Transverse colon (tissue), 4 donors: ENCODE measurements around the gene CLEC20A. TPM values are rescaled to one million over a fixed set of nuclear protein-coding genes. Genes with fewer than 3 reads are reported as not detected.

Experiments used
- DNase-seq: peaks from one replicate; pipeline ENCODE4 v3.0.0-alpha.2; 2019
- H3K27ac ChIP-seq, 4 donors: fragments of 200-600 bp; sonication (generic); 2 replicates each; pipeline ENCODE4 v1.5.1; 2016 to 2018; ENCODE audit warnings: inconsistent platforms in 4 of 4
- H3K27me3 ChIP-seq: fragments of 200-600 bp; sonication (generic); 2 replicates; pipeline ENCODE4 v1.5.1; 2017; ENCODE audit warnings: inconsistent platforms
- H3K36me3 ChIP-seq, 4 donors: fragments of 200-600 bp; sonication (generic); 2 replicates each; pipeline ENCODE4 v1.5.1; 2017 to 2019; ENCODE audit warnings: inconsistent platforms in 4 of 4
- H3K4me1 ChIP-seq, 4 donors: fragments of 200-600 bp; sonication (generic); 2 replicates each; pipeline ENCODE4 v1.5.1; 2017 to 2020; ENCODE audit warnings: inconsistent platforms in 4 of 4
- H3K4me3 ChIP-seq, 4 donors: fragments of 200-600 bp; sonication (generic); 1 replicate in 1 of 4; 2 replicates in 3 of 4; pipeline versions ENCODE4 v1.5.1 to v1.6.1; 2017 to 2019; ENCODE audit warnings: inconsistent platforms in 4 of 4
- H3K9me3 ChIP-seq, 2 donors: fragments of 200-600 bp; sonication (generic); 2 replicates each; pipeline ENCODE4 v1.5.1; 2017 to 2019; ENCODE audit warnings: inconsistent platforms in 2 of 2
- EP300 ChIP-seq: sonication (generic); formaldehyde crosslinking; IDR thresholded peaks from one replicate; pipeline ENCODE4 v1.6.1; 2017; ENCODE audit warnings: antibody characterized with exemption, low read depth
- POLR2A ChIP-seq: fragments of 450-650 bp; IDR thresholded peaks from one replicate; pipeline ENCODE4 v1.6.1; 2016; ENCODE audit warnings: antibody characterized with exemption, mild to moderate bottlenecking, moderate library complexity
- POLR2AphosphoS5 ChIP-seq, 3 donors: sonication (generic); formaldehyde crosslinking; IDR thresholded peaks; one replicate each; pipeline ENCODE4 v1.6.1; 2016; ENCODE audit warnings: antibody characterized with exemption in 3 of 3
- WGBS, 2 donors: methylation state at CpG; one replicate each; pipeline ENCODE4 v1.1.5; 2018; ENCODE audit warnings: low coverage in 1 of 2; 5-methylcytosine and 5-hydroxymethylcytosine counted together
- in situ Hi-C, 4 donors: fragments of 200-750 bp; cut with MboI; loops; one replicate each; pipeline versions ENCODE4 v1.15.0 to v1.15.1; 2017; ENCODE audit warnings: low sequenced_read_pairs in 3 of 4, low pct_ligation_motif_present in 1 of 4, low pct_unique_long_range_greater_than_20kb in 1 of 4
- intact Hi-C: fragments of 100-400 bp; cut with DNase I; formaldehyde crosslinking; loops from one replicate; pipeline ENCODE4 v1.15.1; 2023; ENCODE audit warnings: low total_unique reads
- total RNA-seq, 4 donors: library from RNA; depleted of rRNA; stranded (reverse); fragments of >200 nt; gene quantifications; one replicate each; pipeline ENCODE4 v1.1.0, GENCODE V29; 2016
- TF ChIP-seq, protein P1 (sequence below), 5 experiments: fragments of 200-600 bp in 3 of 5; fragments of 450-650 bp in 2 of 5; sonication (generic) in 3 of 5; IDR thresholded peaks; 1 replicate in 2 of 5; 2 replicates in 3 of 5; pipeline ENCODE4 v1.5.1; 2016 to 2017; ENCODE audit warnings: antibody characterized with exemption in 5 of 5, inconsistent platforms in 3 of 5, mild to moderate bottlenecking in 2 of 5, moderate library complexity in 1 of 5

CLEC20A gene
- total RNA-seq, 4 donors from 2014 or later, result not detected

DNA sequence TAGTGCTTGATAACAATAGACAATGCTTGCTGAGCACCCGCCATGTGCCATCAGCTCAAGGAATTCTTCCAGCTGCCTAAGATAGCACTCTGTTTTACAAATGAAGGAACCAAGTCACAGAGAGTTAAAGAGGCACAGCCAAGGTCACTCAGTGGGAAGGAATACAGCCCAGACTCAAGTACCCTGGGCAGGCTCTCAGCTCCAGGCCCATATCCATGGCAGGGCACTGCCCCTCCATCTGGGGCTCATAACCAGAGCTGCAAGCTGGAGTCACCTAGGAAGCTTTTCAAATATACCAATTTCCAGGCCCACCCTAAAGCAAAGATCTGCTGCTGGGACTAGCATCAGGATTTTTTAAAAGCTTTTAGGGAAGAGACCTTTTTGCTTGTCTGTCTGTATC lies 1.6 kb downstream of the CLEC20A start:
- Histone ChIP-seq H3K27me3 (no peaks in the 10 kb centered on the region), H3K9me3 (no peaks in the 10 kb centered on the region), H3K36me3 (no peaks in the 10 kb centered on the region), H3K27ac (no peak overlapping the region), H3K4me3 (no peak overlapping the region), H3K4me1 (no peaks in the 10 kb centered on the region)
- 100% methylated on average over 1 of the region's 1 CpG; no CpG with 5 or more reads in 1 of the 2 donors for WGBS, 2 donors
- intact Hi-C loops, result no loop called here
- TF ChIP-seq EP300 (no peak), POLR2A (no peak), POLR2AphosphoS5 (IDR thresholded peaks at IDR 0.05) (no peak)
- TF ChIP-seq, protein P1, sequence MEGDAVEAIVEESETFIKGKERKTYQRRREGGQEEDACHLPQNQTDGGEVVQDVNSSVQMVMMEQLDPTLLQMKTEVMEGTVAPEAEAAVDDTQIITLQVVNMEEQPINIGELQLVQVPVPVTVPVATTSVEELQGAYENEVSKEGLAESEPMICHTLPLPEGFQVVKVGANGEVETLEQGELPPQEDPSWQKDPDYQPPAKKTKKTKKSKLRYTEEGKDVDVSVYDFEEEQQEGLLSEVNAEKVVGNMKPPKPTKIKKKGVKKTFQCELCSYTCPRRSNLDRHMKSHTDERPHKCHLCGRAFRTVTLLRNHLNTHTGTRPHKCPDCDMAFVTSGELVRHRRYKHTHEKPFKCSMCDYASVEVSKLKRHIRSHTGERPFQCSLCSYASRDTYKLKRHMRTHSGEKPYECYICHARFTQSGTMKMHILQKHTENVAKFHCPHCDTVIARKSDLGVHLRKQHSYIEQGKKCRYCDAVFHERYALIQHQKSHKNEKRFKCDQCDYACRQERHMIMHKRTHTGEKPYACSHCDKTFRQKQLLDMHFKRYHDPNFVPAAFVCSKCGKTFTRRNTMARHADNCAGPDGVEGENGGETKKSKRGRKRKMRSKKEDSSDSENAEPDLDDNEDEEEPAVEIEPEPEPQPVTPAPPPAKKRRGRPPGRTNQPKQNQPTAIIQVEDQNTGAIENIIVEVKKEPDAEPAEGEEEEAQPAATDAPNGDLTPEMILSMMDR (IDR thresholded peaks at IDR 0.05), result no peak
- DNase-seq, result no peak
- in situ Hi-C loops, result no loop called here

DNA sequence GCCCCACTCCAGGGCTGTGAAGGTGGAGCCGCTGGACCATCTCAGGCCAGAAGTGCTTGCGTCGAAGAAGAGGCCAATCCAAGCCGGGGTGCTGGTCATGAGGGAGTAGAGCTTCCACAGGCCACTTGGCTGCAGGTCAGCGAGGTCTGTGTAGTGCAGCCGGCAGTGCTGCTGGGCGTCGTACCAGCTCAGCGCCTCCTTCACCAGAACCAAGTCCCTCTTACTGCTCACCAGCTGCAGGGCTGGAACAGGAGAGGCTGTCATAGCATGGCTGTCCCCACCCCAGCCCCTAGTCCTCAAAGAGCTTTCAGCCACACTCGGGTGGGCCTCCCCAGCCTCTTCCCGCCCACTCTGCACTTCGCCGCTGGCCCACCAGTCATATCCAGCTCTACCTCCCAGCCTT lies 2.2 kb downstream of the CLEC20A start:
- no peak overlapping the region for H3K4me3 ChIP-seq
- DNase-seq, result no peak
- H3K4me1 ChIP-seq, result no peaks in the 10 kb centered on the region
- H3K9me3 ChIP-seq, result no peaks in the 10 kb centered on the region
- no peaks in the 10 kb centered on the region for H3K27me3 ChIP-seq
- in situ Hi-C loops (no loop called here), intact Hi-C loops (no loop called here)
- H3K36me3 ChIP-seq, result no peaks in the 10 kb centered on the region
- 96 to 100% methylated on average over 6 to 12 of the region's 13 CpGs for WGBS, 2 donors
- H3K27ac ChIP-seq, result no peak overlapping the region
- no peak for TF ChIP-seq EP300
- TF ChIP-seq, protein P1 (IDR thresholded peaks at IDR 0.05), result no peak
- no peak for TF ChIP-seq POLR2AphosphoS5 (IDR thresholded peaks at IDR 0.05)
- TF ChIP-seq POLR2A, result no peak

DNA sequence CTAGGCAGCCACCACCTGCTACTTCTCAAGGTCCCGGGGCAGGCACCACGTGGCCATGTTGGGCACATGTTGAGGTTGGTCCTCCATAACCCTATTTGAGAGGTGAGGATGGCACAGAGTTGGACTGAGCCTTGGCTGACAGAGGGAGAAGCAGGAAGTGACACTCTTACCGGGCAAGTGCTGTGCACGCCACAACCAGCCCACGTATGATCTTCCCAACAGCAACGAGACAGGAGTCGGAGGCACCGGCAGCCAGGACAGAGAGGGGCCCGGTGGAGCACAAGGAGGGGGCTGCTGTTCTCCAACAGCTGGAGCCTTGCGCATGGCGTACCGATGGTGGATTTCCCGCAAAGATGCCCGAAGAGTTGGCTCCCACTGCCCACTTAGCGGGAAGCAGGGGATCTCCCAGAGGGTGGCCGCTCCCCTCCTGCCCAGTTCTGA lies 3.4 kb downstream of the CLEC20A start:
- Histone ChIP-seq H3K4me1 (no peaks in the 10 kb centered on the region), H3K9me3 (no peaks in the 10 kb centered on the region), H3K4me3 (no peak overlapping the region), H3K27ac (no peak overlapping the region), H3K27me3 (no peaks in the 10 kb centered on the region), H3K36me3 (no peaks in the 10 kb centered on the region)
- DNase-seq, result no peak
- intact Hi-C loops (no loop called here), in situ Hi-C loops (no loop called here)
- TF ChIP-seq, protein P1 (IDR thresholded peaks at IDR 0.05), result no peak
- WGBS, 2 donors, result 93% methylated on average over 14 of the region's 16 CpGs; no CpG with 5 or more reads in 1 of the 2 donors

DNA sequence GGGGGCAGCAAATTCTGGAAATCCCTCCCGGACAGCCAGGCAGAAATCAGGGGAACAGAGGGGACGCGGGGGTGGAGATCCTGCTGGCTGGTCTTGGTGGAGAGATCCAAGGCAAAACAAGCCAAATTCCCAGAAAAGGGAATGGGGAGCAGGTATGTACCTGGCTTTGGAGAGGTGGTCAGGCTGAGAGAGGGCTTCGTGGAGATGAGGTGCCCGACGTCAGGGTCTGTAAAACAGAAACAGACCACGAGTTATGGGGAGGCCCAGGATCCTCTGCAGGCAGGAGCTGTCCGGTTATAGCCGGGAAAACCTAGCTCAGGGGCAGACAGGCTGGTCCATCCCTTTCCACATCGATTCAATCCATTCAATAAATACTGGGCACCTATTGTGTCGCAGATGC lies 4.4 kb downstream of the CLEC20A start:
- no peak for DNase-seq
- Histone ChIP-seq H3K36me3 (no peaks in the 10 kb centered on the region), H3K4me3 (no peak overlapping the region), H3K4me1 (no peaks in the 10 kb centered on the region), H3K9me3 (no peaks in the 10 kb centered on the region), H3K27ac (no peak overlapping the region), H3K27me3 (peaks cover 1% of the 10 kb centered on the region)
- in situ Hi-C loops (no loop called here), intact Hi-C loops (no loop called here)
- no peak for TF ChIP-seq EP300
- TF ChIP-seq POLR2AphosphoS5 (IDR thresholded peaks at IDR 0.05), result no peak
- TF ChIP-seq, protein P1 (IDR thresholded peaks at IDR 0.05), result no peak
- no peak for TF ChIP-seq POLR2A
- 82 to 87% methylated on average over 11 of the region's 11 CpGs for WGBS, 2 donors
